HG03558 (cell line): ENCODE results near the gene PBX4.
"Not testable (repeated sequence)": the region's sequence is repeated elsewhere in the genome, so short reads cannot be mapped to it uniquely, and the experiment has no call there.

Source experiments
- ATAC-seq: cut with Tn5 transposase; IDR thresholded peaks from one replicate; pipeline ENCODE4 v1.9.1; 2021; ENCODE audit warnings: moderate number of reproducible peaks; ENCODE audit not compliant: unreplicated experiment; ENCODE audit errors: extremely low read depth

PBX4 gene

GRCh38 chr19:19618219-19619051 is at the start of gene PBX4:
PBX4 (minus strand) TSS chr19:19618687; CDS start chr19:19618629, 58 bp downstream.
- peak; percentile 88 for ATAC-seq

GRCh38 chr19:19665420-19665948 is 47.0 kb upstream of the PBX4 start:
- ATAC-seq, result not testable (repeated sequence)

- peak; percentile 44 for ATAC-seq
These were observed 45.0 kb upstream of the PBX4 start, which contains the start of gene ATP13A1 for GRCh38 chr19:19663256-19664120. ATP13A1 (minus strand) TSS chr19:19663676; CDS start chr19:19663666, 10 bp downstream.

GRCh38 chr19:19662871-19663255 is 44.4 kb upstream of the PBX4 start:
- ATAC-seq, result no peak

- ATAC-seq, result no peak
These were observed 43.9 kb upstream of the PBX4 start for GRCh38 chr19:19662344-19662743.

- ATAC-seq, result no peak
These were observed 43.3 kb upstream of the PBX4 start for GRCh38 chr19:19661675-19662251.

- ATAC-seq, result no peak
These were observed 42.7 kb upstream of the PBX4 start for GRCh38 chr19:19661141-19661674.

- ATAC-seq, result no peak
These were observed 41.3 kb upstream of the PBX4 start for GRCh38 chr19:19659646-19660245.

- no peak for ATAC-seq
These were observed 38.9 kb upstream of the PBX4 start for GRCh38 chr19:19657397-19657783.

- no peak for ATAC-seq
These were observed 38.2 kb upstream of the PBX4 start for GRCh38 chr19:19656451-19657396.

GRCh38 chr19:19655641-19656343 is 37.3 kb upstream of the PBX4 start:
- no peak for ATAC-seq

GRCh38 chr19:19655051-19655594 is 36.6 kb upstream of the PBX4 start:
- ATAC-seq, result no peak

GRCh38 chr19:19654441-19654840 is 36.0 kb upstream of the PBX4 start:
- ATAC-seq, result no peak

- no peak for ATAC-seq
These were observed 35.2 kb upstream of the PBX4 start for GRCh38 chr19:19653597-19654147.

GRCh38 chr19:19652482-19653295 is 34.2 kb upstream of the PBX4 start:
- ATAC-seq, result no peak

- no peak for ATAC-seq
These were observed 32.6 kb upstream of the PBX4 start for GRCh38 chr19:19651076-19651475.

GRCh38 chr19:19650331-19650730 is 31.8 kb upstream of the PBX4 start:
- no peak for ATAC-seq
